HuH-7 (cell line): ENCODE results near the gene FAT1.

ENCODE experiments used
- DNase-seq: peaks from one replicate; pipeline ENCODE4 v3.0.0; 2011; ENCODE audit warnings: low spot score

FAT1 gene

GRCh38 chr4:186658657-186659056, 65.0 kb downstream of the FAT1 start:
- DNase-seq: no peak

GRCh38 chr4:186657764-186658163, 65.9 kb downstream of the FAT1 start:
- no peak for DNase-seq

- DNase-seq: no peak
Measured at GRCh38 chr4:186653969-186654368, 69.7 kb downstream of the FAT1 start.

- DNase-seq: no peak
Measured at GRCh38 chr4:186651624-186652023, 72.0 kb downstream of the FAT1 start.

GRCh38 chr4:186651181-186651603, 72.5 kb downstream of the FAT1 start:
- no peak for DNase-seq

- no peak for DNase-seq
Measured at GRCh38 chr4:186650401-186651180, 73.1 kb downstream of the FAT1 start.

- no peak for DNase-seq
Measured at GRCh38 chr4:186647821-186648220, 75.8 kb downstream of the FAT1 start.

- no peak for DNase-seq
Measured at GRCh38 chr4:186644737-186645261, 78.9 kb downstream of the FAT1 start.

- DNase-seq: no peak
Measured at GRCh38 chr4:186644311-186644638, 79.4 kb downstream of the FAT1 start.

GRCh38 chr4:186643501-186644310, 80.0 kb downstream of the FAT1 start:
- DNase-seq: peak; percentile 4

- DNase-seq: no peak
Measured at GRCh38 chr4:186642998-186643397, 80.7 kb downstream of the FAT1 start.

- no peak for DNase-seq
Measured at GRCh38 chr4:186642530-186642929, 81.1 kb downstream of the FAT1 start.

- DNase-seq: no peak
Measured at GRCh38 chr4:186634591-186635128, 89.0 kb downstream of the FAT1 start.

- no peak for DNase-seq
Measured at GRCh38 chr4:186633844-186634243, 89.8 kb downstream of the FAT1 start.

- no peak for DNase-seq
Measured at GRCh38 chr4:186630128-186630527, 93.5 kb downstream of the FAT1 start.

- DNase-seq: no peak
Measured at GRCh38 chr4:186628058-186628711, 95.5 kb downstream of the FAT1 start.

- no peak for DNase-seq
Measured at GRCh38 chr4:186627226-186627865, 96.3 kb downstream of the FAT1 start.

GRCh38 chr4:186624951-186625350, 98.7 kb downstream of the FAT1 start:
- no peak for DNase-seq

GRCh38 chr4:186623546-186623945, 100.1 kb downstream of the FAT1 start:
- no peak for DNase-seq

- no peak for DNase-seq
Measured at GRCh38 chr4:186622788-186623464, 100.7 kb downstream of the FAT1 start.

- no peak for DNase-seq
Measured at GRCh38 chr4:186621959-186622553, 101.6 kb downstream of the FAT1 start.
